Natural killer cell (primary cell): ENCODE measurements around the gene ARSK. TPM values are rescaled to one million over a fixed set of nuclear protein-coding genes. Genes with fewer than 3 reads are reported as not detected.

ENCODE experiments used
- ATAC-seq, 3 donors: fragments of 150-1000 bp in 2 of 3; fragments of 200-7000 bp in 1 of 3; cut with Tn5 transposase; 1 replicate in 1 of 3; 2 replicates in 2 of 3; pipeline ENCODE4 v1.10.0; 2021; ENCODE audit warnings: mild to moderate bottlenecking in 2 of 3, moderate library complexity in 2 of 3
- DNase-seq, 2 donors: peaks; one replicate each; pipeline versions ENCODE4 v3.0.0 to v3.0.0-alpha.2; 2013 to 2021; ENCODE audit warnings: mixed read lengths in 1 of 2
- H3K27ac ChIP-seq: one replicate; pipeline ENCODE4 v1.5.1; 2013; ENCODE audit warnings: mild to moderate bottlenecking, low read length
- H3K27me3 ChIP-seq: one replicate; pipeline ENCODE4 v1.6.1; 2013; ENCODE audit warnings: low read length; ENCODE audit not compliant: control insufficient read depth, insufficient read depth
- H3K36me3 ChIP-seq: one replicate; pipeline ENCODE4 v1.6.1; 2013; ENCODE audit warnings: low read length; ENCODE audit not compliant: control insufficient read depth, insufficient read depth
- H3K4me1 ChIP-seq: one replicate; pipeline ENCODE4 v1.6.1; 2013; ENCODE audit warnings: low read length; ENCODE audit not compliant: control insufficient read depth, insufficient read depth
- H3K4me3 ChIP-seq: one replicate; pipeline ENCODE4 v1.5.1; 2013; ENCODE audit warnings: low read length
- H3K9me3 ChIP-seq: one replicate; pipeline ENCODE4 v1.6.1; 2013; ENCODE audit warnings: low read length; ENCODE audit not compliant: control insufficient read depth, insufficient read depth
- H3K27ac Mint-ChIP-seq, 2 donors: one replicate each; pipeline ENCODE4 v1.8.0; 2022; ENCODE audit warnings: mild to moderate bottlenecking in 2 of 2, mixed read lengths in 2 of 2, moderate library complexity in 1 of 2
- H3K27me3 Mint-ChIP-seq, 2 donors: one replicate each; pipeline ENCODE4 v1.8.0; 2022; ENCODE audit warnings: low read depth in 2 of 2, mixed read lengths in 2 of 2
- H3K36me3 Mint-ChIP-seq: one replicate; pipeline ENCODE4 v1.8.0; 2022; ENCODE audit warnings: mixed read lengths
- H3K4me1 Mint-ChIP-seq, 2 donors: one replicate each; pipeline ENCODE4 v1.8.0; 2022; ENCODE audit warnings: mixed read lengths in 2 of 2
- H3K4me3 Mint-ChIP-seq: one replicate; pipeline ENCODE4 v1.8.0; 2022; ENCODE audit warnings: mild to moderate bottlenecking, moderate library complexity, mixed read lengths
- H3K9me3 Mint-ChIP-seq, 2 donors: one replicate each; pipeline ENCODE4 v1.8.0; 2022; ENCODE audit warnings: mixed read lengths in 2 of 2
- WGBS: methylation state at CpG from one replicate; pipeline ENCODE4 v1.1.7; 2013; ENCODE audit warnings: missing lambda C conversion rate; ENCODE audit not compliant: insufficient coverage; 5-methylcytosine and 5-hydroxymethylcytosine counted together
- intact Hi-C: fragments of 100-400 bp; cut with micrococcal nuclease; formaldehyde crosslinking; loops from one replicate; pipeline ENCODE4 v1.14.2; 2022
- total RNA-seq, 4 donors: library from RNA; stranded (reverse); fragments of 120-200 nt in 1 of 4; gene quantifications; one replicate each; pipeline versions ENCODE4 v1.2.3 to v1.2.4, GENCODE V29; 2013 to 2022
- TF ChIP-seq, protein P1 (sequence below): fragments of 200-600 bp; IDR thresholded peaks from one replicate; pipeline ENCODE4 v1.8.0; 2022; ENCODE audit warnings: antibody characterized with exemption

ARSK gene
- total RNA-seq, 3 donors from 2014 or later (not counting 1 experiment from before 2014, with no cell fraction given): 2.8 to 5.8 (median 3.5) TPM

DNA sequence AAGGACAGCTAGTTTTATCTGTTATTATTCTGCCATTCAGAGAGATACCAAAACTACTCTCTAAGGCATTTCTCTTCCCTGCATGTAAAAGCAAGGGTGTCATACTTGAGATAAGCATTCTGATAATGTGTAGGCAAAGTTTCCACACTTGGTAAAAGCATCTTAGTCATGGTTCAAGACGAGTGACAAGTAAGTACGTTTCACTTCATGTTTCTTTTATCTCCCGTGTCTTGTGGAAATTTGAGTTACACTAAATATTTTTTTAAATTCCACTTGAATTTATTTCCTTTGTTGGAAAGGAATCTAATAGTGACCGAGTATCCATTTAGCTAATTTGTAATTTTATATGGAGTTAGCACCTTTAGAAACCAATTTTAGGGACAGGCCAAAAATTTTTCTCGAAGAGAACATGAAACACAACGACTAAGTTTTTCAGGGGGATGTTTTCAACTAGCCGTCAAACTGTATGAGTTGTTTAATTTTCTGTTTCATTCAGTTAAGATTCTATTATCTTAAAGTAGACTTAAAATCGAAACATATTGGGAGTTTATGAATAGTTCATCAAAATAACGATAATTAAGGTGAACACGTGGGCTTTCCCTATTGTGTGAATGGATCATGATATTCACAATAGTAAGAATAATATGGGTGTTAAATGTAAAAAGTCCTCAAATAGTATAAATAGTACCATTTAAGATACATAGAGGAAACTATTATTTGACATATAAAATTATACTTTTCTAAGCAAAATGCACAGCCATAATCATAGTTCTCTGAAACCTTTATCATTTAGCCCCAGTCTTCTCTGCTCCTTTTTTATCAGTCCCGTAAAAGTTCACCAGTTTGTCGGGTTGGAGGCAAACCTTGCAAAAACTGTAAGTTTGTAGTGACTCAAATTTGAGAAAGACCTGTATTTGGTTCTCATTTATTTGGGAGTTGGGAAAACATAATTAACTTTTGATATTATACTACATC, 93.3 kb downstream of the ARSK start:
- no peak overlapping the region for H3K4me3 ChIP-seq
- H3K9me3 Mint-ChIP-seq: no peaks in the 10 kb centered on the region
- 80% methylated on average over 7 of the region's 12 CpGs for WGBS
- H3K27ac ChIP-seq: no peak overlapping the region
- peak overlapping the region in 1 of 2 donors; percentile 85 for H3K27ac Mint-ChIP-seq
- peaks cover 15% of the 10 kb centered on the region for H3K4me1 ChIP-seq
- peaks cover 8 to 16% of the 10 kb centered on the region in 2 donors for H3K4me1 Mint-ChIP-seq
- TF ChIP-seq, protein P1, sequence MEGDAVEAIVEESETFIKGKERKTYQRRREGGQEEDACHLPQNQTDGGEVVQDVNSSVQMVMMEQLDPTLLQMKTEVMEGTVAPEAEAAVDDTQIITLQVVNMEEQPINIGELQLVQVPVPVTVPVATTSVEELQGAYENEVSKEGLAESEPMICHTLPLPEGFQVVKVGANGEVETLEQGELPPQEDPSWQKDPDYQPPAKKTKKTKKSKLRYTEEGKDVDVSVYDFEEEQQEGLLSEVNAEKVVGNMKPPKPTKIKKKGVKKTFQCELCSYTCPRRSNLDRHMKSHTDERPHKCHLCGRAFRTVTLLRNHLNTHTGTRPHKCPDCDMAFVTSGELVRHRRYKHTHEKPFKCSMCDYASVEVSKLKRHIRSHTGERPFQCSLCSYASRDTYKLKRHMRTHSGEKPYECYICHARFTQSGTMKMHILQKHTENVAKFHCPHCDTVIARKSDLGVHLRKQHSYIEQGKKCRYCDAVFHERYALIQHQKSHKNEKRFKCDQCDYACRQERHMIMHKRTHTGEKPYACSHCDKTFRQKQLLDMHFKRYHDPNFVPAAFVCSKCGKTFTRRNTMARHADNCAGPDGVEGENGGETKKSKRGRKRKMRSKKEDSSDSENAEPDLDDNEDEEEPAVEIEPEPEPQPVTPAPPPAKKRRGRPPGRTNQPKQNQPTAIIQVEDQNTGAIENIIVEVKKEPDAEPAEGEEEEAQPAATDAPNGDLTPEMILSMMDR: no peak
- intact Hi-C loops: loop anchor here (2.0 to 5.0 kb wide), 3 partner anchors 83 to 1289 kb away; partner anchors contain the start of genes GLRX, LNPEP and RHOBTB3
- DNase-seq (peak in 1 of 2 donors; percentile 16), ATAC-seq (no peak)
- no peaks in the 10 kb centered on the region for H3K27me3 Mint-ChIP-seq
- H3K4me3 Mint-ChIP-seq: peak overlapping the region; percentile 35
- no peaks in the 10 kb centered on the region for H3K27me3 ChIP-seq
- H3K36me3 ChIP-seq: peaks cover 2% of the 10 kb centered on the region
- H3K9me3 ChIP-seq: no peaks in the 10 kb centered on the region
- H3K36me3 Mint-ChIP-seq: no peaks in the 10 kb centered on the region

DNA sequence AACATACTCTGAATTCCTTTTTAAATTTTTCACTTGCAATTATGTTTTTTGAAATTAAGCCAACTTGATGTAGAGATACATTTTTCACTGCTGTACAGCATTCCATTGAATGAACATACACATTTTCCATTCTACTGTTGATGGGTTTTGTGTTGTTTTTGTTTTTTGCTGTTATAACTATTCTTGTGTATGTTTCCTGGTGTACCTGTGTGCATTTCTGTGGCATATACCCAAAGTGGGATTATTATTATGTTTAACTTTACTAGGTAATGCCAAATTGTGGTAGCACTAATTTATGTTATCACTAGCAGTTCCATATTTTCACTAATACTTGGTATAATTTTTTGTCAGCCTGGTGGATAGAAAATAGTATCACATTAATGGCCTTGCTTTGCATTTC, 94.4 kb downstream of the ARSK start:
- Mint-ChIP-seq H3K36me3 (no peaks in the 10 kb centered on the region), H3K4me1 (peaks cover 4 to 13% of the 10 kb centered on the region in 2 donors), H3K27ac (peak overlapping the region in 1 of 2 donors; percentile 10), H3K9me3 (no peaks in the 10 kb centered on the region), H3K27me3 (no peaks in the 10 kb centered on the region), H3K4me3 (no peak overlapping the region)
- H3K9me3 ChIP-seq: no peaks in the 10 kb centered on the region
- no peak overlapping the region for H3K4me3 ChIP-seq
- TF ChIP-seq, protein P1: no peak
- no peak overlapping the region for H3K27ac ChIP-seq
- H3K36me3 ChIP-seq: peaks cover 5% of the 10 kb centered on the region
- no peak for ATAC-seq
- peaks cover 13% of the 10 kb centered on the region for H3K4me1 ChIP-seq
- H3K27me3 ChIP-seq: no peaks in the 10 kb centered on the region
- no peak for DNase-seq
- intact Hi-C loops: loop anchor here (5.0 kb wide), 2 partner anchors 173 to 1288 kb away; partner anchors contain the start of genes GLRX and LNPEP

DNA sequence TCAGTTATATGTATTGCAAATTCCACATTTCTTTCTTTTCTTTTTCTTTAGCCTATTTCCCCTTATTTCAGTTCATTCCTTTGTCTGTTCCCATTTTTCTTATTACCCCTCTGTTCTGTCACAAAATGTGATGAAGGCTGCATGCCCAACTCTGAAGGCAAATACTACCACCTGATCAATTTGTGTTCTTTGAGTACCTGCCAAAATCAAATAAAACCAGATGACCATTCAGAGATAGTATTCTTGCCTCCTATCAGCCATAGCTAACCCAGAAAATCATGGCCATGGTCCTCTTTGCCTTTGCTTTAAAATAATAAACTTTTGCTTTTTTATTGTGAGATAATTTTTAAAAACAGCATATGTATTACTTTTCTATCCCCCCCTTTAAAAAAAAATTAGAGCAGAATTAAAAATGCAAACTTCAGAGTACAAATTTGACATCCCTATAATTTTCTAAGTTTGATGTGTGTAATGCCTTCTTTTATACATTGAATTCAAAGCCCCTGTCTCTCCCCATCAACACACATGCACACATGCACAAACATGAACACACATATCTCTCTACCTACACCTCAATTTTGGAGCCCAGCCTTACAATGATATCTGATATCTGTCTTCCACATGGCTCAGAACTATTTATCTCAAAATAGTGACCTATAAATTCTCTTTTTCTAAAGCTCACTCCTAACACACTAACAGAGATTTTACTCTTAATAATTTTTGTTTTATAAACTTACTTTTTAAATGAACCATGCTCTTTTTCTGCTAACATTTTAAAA, 95.1 kb downstream of the ARSK start:
- intact Hi-C loops: loop anchor here (5.0 kb wide), 2 partner anchors 172 to 1287 kb away; partner anchors contain the start of genes GLRX and LNPEP
- no peaks in the 10 kb centered on the region for H3K27me3 Mint-ChIP-seq
- H3K9me3 ChIP-seq: no peaks in the 10 kb centered on the region
- H3K27ac Mint-ChIP-seq: peak overlapping the region in 1 of 2 donors; percentile 10
- no peaks in the 10 kb centered on the region for H3K27me3 ChIP-seq
- ATAC-seq: no peak
- H3K9me3 Mint-ChIP-seq: no peaks in the 10 kb centered on the region
- H3K36me3 Mint-ChIP-seq: no peaks in the 10 kb centered on the region
- TF ChIP-seq, protein P1: no peak
- DNase-seq: no peak
- H3K4me3 ChIP-seq: no peak overlapping the region
- peaks cover 13% of the 10 kb centered on the region for H3K4me1 ChIP-seq
- peaks cover 5% of the 10 kb centered on the region for H3K36me3 ChIP-seq
- H3K4me3 Mint-ChIP-seq: no peak overlapping the region
- H3K27ac ChIP-seq: no peak overlapping the region
- H3K4me1 Mint-ChIP-seq: peaks cover 0 to 9% of the 10 kb centered on the region in 2 donors
